ENCODE data around the gene PTGDR. TPM values are rescaled to one million over a fixed set of nuclear protein-coding genes. Genes with fewer than 3 reads are reported as not detected.

PTGDR gene
- polyA plus RNA-seq (2012; ENCODE audit: missing spikeins): not detected

- TF ChIP-seq POLR2A (IDR thresholded peaks at IDR 0.05; ENCODE audit: low read depth, low read length): no peak
- no peak for TF ChIP-seq POLR2AphosphoS5 (IDR thresholded peaks at IDR 0.05; ENCODE audit: low read depth, low read length)
- TF ChIP-seq TAF1 (IDR thresholded peaks at IDR 0.05; ENCODE audit: borderline replicate concordance, low read depth, low read length): no peak
- DNase-seq (ENCODE audit: insufficient read length): no peak
- FAIRE-seq: no peak
Measured at GRCh38 chr14:52267501-52268278, at the start of gene PTGDR. Gene PTGDR (plus strand): TSS chr14:52267698. CDS start chr14:52267815, 117 bp downstream.

- FAIRE-seq (no peak), DNase-seq (ENCODE audit: insufficient read length) (no peak)
- TF ChIP-seq POLR2AphosphoS5 (IDR thresholded peaks at IDR 0.05; ENCODE audit: low read depth, low read length) (no peak), TAF1 (IDR thresholded peaks at IDR 0.05; ENCODE audit: borderline replicate concordance, low read depth, low read length) (no peak), POLR2A (IDR thresholded peaks at IDR 0.05; ENCODE audit: low read depth, low read length) (no peak)
Measured at GRCh38 chr14:52219488-52220084, 47.9 kb upstream of the PTGDR start.

GRCh38 chr14:52220924-52221811, 46.3 kb upstream of the PTGDR start:
- DNase-seq (ENCODE audit: insufficient read length): no peak
- no peak for TF ChIP-seq TAF1 (IDR thresholded peaks at IDR 0.05; ENCODE audit: borderline replicate concordance, low read depth, low read length)
- peak; percentile 30 for FAIRE-seq

GRCh38 chr14:52222901-52223300, 44.6 kb upstream of the PTGDR start:
- no peak for DNase-seq (ENCODE audit: insufficient read length)
- no peak for FAIRE-seq
- no peak for TF ChIP-seq TAF1 (IDR thresholded peaks at IDR 0.05; ENCODE audit: borderline replicate concordance, low read depth, low read length)
- no peak for TF ChIP-seq POLR2A (IDR thresholded peaks at IDR 0.05; ENCODE audit: low read depth, low read length)
- TF ChIP-seq POLR2AphosphoS5 (IDR thresholded peaks at IDR 0.05; ENCODE audit: low read depth, low read length): no peak

- no peak for TF ChIP-seq POLR2AphosphoS5 (IDR thresholded peaks at IDR 0.05; ENCODE audit: low read depth, low read length)
- TF ChIP-seq POLR2A (IDR thresholded peaks at IDR 0.05; ENCODE audit: low read depth, low read length): no peak
- TF ChIP-seq TAF1 (IDR thresholded peaks at IDR 0.05; ENCODE audit: borderline replicate concordance, low read depth, low read length): no peak
- DNase-seq (ENCODE audit: insufficient read length) (no peak), FAIRE-seq (no peak)
Measured at GRCh38 chr14:52227619-52228222, 39.8 kb upstream of the PTGDR start.

- TF ChIP-seq TAF1 (IDR thresholded peaks at IDR 0.05; ENCODE audit: borderline replicate concordance, low read depth, low read length) (no peak), POLR2A (IDR thresholded peaks at IDR 0.05; ENCODE audit: low read depth, low read length) (no peak), POLR2AphosphoS5 (IDR thresholded peaks at IDR 0.05; ENCODE audit: low read depth, low read length) (no peak)
- no peak for DNase-seq (ENCODE audit: insufficient read length)
- no peak for FAIRE-seq
Measured at GRCh38 chr14:52233693-52234092, 33.8 kb upstream of the PTGDR start.

- DNase-seq (ENCODE audit: insufficient read length) (no peak), FAIRE-seq (no peak)
- TF ChIP-seq TAF1 (IDR thresholded peaks at IDR 0.05; ENCODE audit: borderline replicate concordance, low read depth, low read length) (no peak), POLR2A (IDR thresholded peaks at IDR 0.05; ENCODE audit: low read depth, low read length) (no peak), POLR2AphosphoS5 (IDR thresholded peaks at IDR 0.05; ENCODE audit: low read depth, low read length) (no peak)
Measured at GRCh38 chr14:52235434-52235833, 32.1 kb upstream of the PTGDR start.

- FAIRE-seq: no peak
- DNase-seq (ENCODE audit: insufficient read length): no peak
Measured at GRCh38 chr14:52235866-52236510, 31.5 kb upstream of the PTGDR start.

GRCh38 chr14:52238682-52239081, 28.8 kb upstream of the PTGDR start:
- no peak for FAIRE-seq
- DNase-seq (ENCODE audit: insufficient read length): no peak
- TF ChIP-seq TAF1 (IDR thresholded peaks at IDR 0.05; ENCODE audit: borderline replicate concordance, low read depth, low read length) (no peak), POLR2AphosphoS5 (IDR thresholded peaks at IDR 0.05; ENCODE audit: low read depth, low read length) (no peak), POLR2A (IDR thresholded peaks at IDR 0.05; ENCODE audit: low read depth, low read length) (no peak)

More at GRCh38 chr14:52235866-52236510, 31.5 kb upstream of the PTGDR start:
- TF ChIP-seq POLR2AphosphoS5 (IDR thresholded peaks at IDR 0.05; ENCODE audit: low read depth, low read length) (no peak), POLR2A (IDR thresholded peaks at IDR 0.05; ENCODE audit: low read depth, low read length) (no peak), TAF1 (IDR thresholded peaks at IDR 0.05; ENCODE audit: borderline replicate concordance, low read depth, low read length) (no peak)

GRCh38 chr14:52240623-52241022, 26.9 kb upstream of the PTGDR start:
- FAIRE-seq (no peak), DNase-seq (ENCODE audit: insufficient read length) (no peak)

More at GRCh38 chr14:52240623-52241022, 26.9 kb upstream of the PTGDR start:
- TF ChIP-seq TAF1 (IDR thresholded peaks at IDR 0.05; ENCODE audit: borderline replicate concordance, low read depth, low read length): no peak
- no peak for TF ChIP-seq POLR2AphosphoS5 (IDR thresholded peaks at IDR 0.05; ENCODE audit: low read depth, low read length)
- no peak for TF ChIP-seq POLR2A (IDR thresholded peaks at IDR 0.05; ENCODE audit: low read depth, low read length)

Data from GM12892 (cell line).